T-helper 1 cell treated with Interleukin-12 subunit alpha and Interleukin-12 subunit beta and Interleukin-4 antibody, amounts not matched to agents 30 ng/mL and 1 ng/mL, for 36 hours (primary cell): ENCODE data around the gene LIPM. TPM values are rescaled to one million over a fixed set of nuclear protein-coding genes. Genes with fewer than 3 reads are reported as not detected.

ENCODE experiments used
- total RNA-seq: library from RNA; stranded (reverse); gene quantifications from 2 replicates; pipeline ENCODE4 v1.2.3, GENCODE V29; 2022

LIPM gene
- total RNA-seq, 1 donor from 2014 or later: not detected

Other genes with a start within 250 kb of the LIPM start
- 2.1 TPM in 2 replicates for gene RNLS, start 219.4 kb upstream of the LIPM start, total RNA-seq
- 0.10 TPM in 1 of 2 replicates, not detected in the other for gene LIPJ, start 216.0 kb upstream of the LIPM start, total RNA-seq
- gene LIPF, start 138.3 kb upstream of the LIPM start, total RNA-seq: not detected in 2 replicates
- not detected in 2 replicates for gene LIPK, start 96.5 kb upstream of the LIPM start, total RNA-seq
- not detected in 2 replicates for gene LIPN, start 42.7 kb upstream of the LIPM start, total RNA-seq
- gene ANKRD22, start 49.1 kb downstream of the LIPM start, total RNA-seq: 0.42 TPM in 1 of 2 replicates, not detected in the other
- gene STAMBPL1, start 77.5 kb downstream of the LIPM start, total RNA-seq: 36.5 and 44.3 TPM in 2 replicates
- gene ACTA2, start 150.0 kb downstream of the LIPM start, total RNA-seq: 8.8 and 9.1 TPM in 2 replicates
- 84.4 and 87.8 TPM in 2 replicates for gene FAS, start 188.1 kb downstream of the LIPM start, total RNA-seq